Osteoblast (primary cell): Measurements from ENCODE around the gene TMEM61. TPM values are rescaled to one million over a fixed set of nuclear protein-coding genes. Genes with fewer than 3 reads are reported as not detected.
A peak's percentile ranks its signal among the peaks of the same experiment; 100 is the strongest.
"Not testable (repeated sequence)": the region's sequence is repeated elsewhere in the genome, so short reads cannot be mapped to it uniquely, and the experiment has no call there.

Experiments
- DNase-seq: peaks from one replicate; pipeline ENCODE4 v3.0.0; 2011; ENCODE audit warnings: low spot score, mixed read lengths; ENCODE audit not compliant: insufficient read length; ENCODE audit errors: missing footprints
- H2AFZ ChIP-seq: 2 replicates; pipeline ENCODE4 v1.6.0; 2011; ENCODE audit warnings: mild to moderate bottlenecking, low read length
- H3K27ac ChIP-seq: 2 replicates; pipeline ENCODE4 v1.5.1; 2011; ENCODE audit warnings: mild to moderate bottlenecking, low read depth, low read length, moderate library complexity
- H3K27me3 ChIP-seq: 2 replicates; pipeline ENCODE4 v1.6.0; 2012; ENCODE audit warnings: mild to moderate bottlenecking, control low read depth, inconsistent platforms, low read length, moderate library complexity; ENCODE audit not compliant: insufficient read depth
- H3K36me3 ChIP-seq: 2 replicates; pipeline ENCODE4 v1.5.1; 2011; ENCODE audit warnings: mild to moderate bottlenecking, low read length, control low read depth, moderate library complexity; ENCODE audit not compliant: insufficient read depth
- H3K4me1 ChIP-seq: 2 replicates; pipeline ENCODE4 v1.5.1; 2011; ENCODE audit warnings: mild to moderate bottlenecking, low read length, control low read depth, moderate library complexity; ENCODE audit not compliant: insufficient read depth
- H3K4me2 ChIP-seq: 2 replicates; pipeline ENCODE4 v1.6.0; 2011; ENCODE audit warnings: mild to moderate bottlenecking, low read length; ENCODE audit not compliant: insufficient read depth
- H3K4me3 ChIP-seq: fragments of 200-600 bp; sonication (generic); 3 replicates; pipeline ENCODE4 v1.5.1; 2012; ENCODE audit warnings: mild to moderate bottlenecking, low read length, inconsistent platforms; ENCODE audit not compliant: insufficient read depth
- H3K79me2 ChIP-seq: 2 replicates; pipeline ENCODE4 v1.6.0; 2012; ENCODE audit warnings: mild to moderate bottlenecking, low read length, control low read depth, inconsistent platforms; ENCODE audit not compliant: insufficient read depth
- H3K9me3 ChIP-seq: 2 replicates; pipeline ENCODE4 v1.5.1; 2011; ENCODE audit warnings: low read depth, low read length, control low read depth
- H4K20me1 ChIP-seq: 2 replicates; pipeline ENCODE4 v1.6.0; 2012; ENCODE audit warnings: mild to moderate bottlenecking, low read length, control low read depth; ENCODE audit not compliant: insufficient read depth
- CTCF ChIP-seq: IDR thresholded peaks from 2 replicates; pipeline ENCODE4 v1.5.1; 2011; ENCODE audit warnings: mild to moderate bottlenecking, low read depth, low read length, moderate library complexity; ENCODE audit errors: extremely low read depth
- total RNA-seq: library from RNA; depleted of rRNA; stranded (reverse); fragments of >200 nt; gene quantifications from 2 replicates; pipeline ENCODE4 v1.2.3, GENCODE V29; 2012

TMEM61 gene
- total RNA-seq, 1 donor = not detected

GRCh38 chr1:54936791-54937190 lies 43.6 kb upstream of the TMEM61 start:
- no peak for DNase-seq
- Histone ChIP-seq H3K4me2 (no peak overlapping the region), H3K79me2 (no peaks in the 10 kb centered on the region), H4K20me1 (no peaks in the 10 kb centered on the region), H3K27ac (no peak overlapping the region), H3K4me3 (no peak overlapping the region), H3K9me3 (no peaks in the 10 kb centered on the region), H2AFZ (no peak overlapping the region), H3K36me3 (no peaks in the 10 kb centered on the region), H3K4me1 (peaks cover 31% of the 10 kb centered on the region), H3K27me3 (no peaks in the 10 kb centered on the region)
- TF ChIP-seq CTCF = no peak

- Histone ChIP-seq H3K27me3 (no peaks in the 10 kb centered on the region), H3K36me3 (no peaks in the 10 kb centered on the region), H3K4me3 (no peak overlapping the region), H2AFZ (no peak overlapping the region), H3K4me1 (peaks cover 31% of the 10 kb centered on the region), H3K27ac (peak overlapping the region; percentile 29), H3K79me2 (no peaks in the 10 kb centered on the region), H3K4me2 (no peak overlapping the region), H4K20me1 (no peaks in the 10 kb centered on the region), H3K9me3 (no peaks in the 10 kb centered on the region)
- TF ChIP-seq CTCF = no peak
- DNase-seq = peak; percentile 29
Measured at GRCh38 chr1:54937469-54937868, 43.0 kb upstream of the TMEM61 start.

- H2AFZ ChIP-seq, H3K36me3 ChIP-seq, H3K79me2 ChIP-seq, H3K9me3 ChIP-seq, H3K27me3 ChIP-seq, H3K4me3 ChIP-seq, DNase-seq, H3K4me2 ChIP-seq, H3K27ac ChIP-seq, H4K20me1 ChIP-seq: not testable (repeated sequence)
- H3K4me1 ChIP-seq = peaks cover 31% of the 10 kb centered on the region
Measured at GRCh38 chr1:54938955-54939354, 41.5 kb upstream of the TMEM61 start.

GRCh38 chr1:54940042-54940441 lies 40.4 kb upstream of the TMEM61 start:
- H3K9me3 ChIP-seq = no peaks in the 10 kb centered on the region
- no peak overlapping the region for H3K4me2 ChIP-seq
- H3K27me3 ChIP-seq = no peaks in the 10 kb centered on the region
- no peak overlapping the region for H3K4me3 ChIP-seq
- no peaks in the 10 kb centered on the region for H3K36me3 ChIP-seq
- H3K27ac ChIP-seq = no peak overlapping the region
- no peak for TF ChIP-seq CTCF
- H4K20me1 ChIP-seq = no peaks in the 10 kb centered on the region
- H3K79me2 ChIP-seq = no peaks in the 10 kb centered on the region
- peaks cover 23% of the 10 kb centered on the region for H3K4me1 ChIP-seq
- no peak overlapping the region for H2AFZ ChIP-seq
- DNase-seq = no peak
